GM12865 (cell line): ENCODE results near the gene B3GNT4.

Experiments used
- DNase-seq: peaks from one replicate; pipeline ENCODE4 v3.0.0; 2010; ENCODE audit warnings: low read depth
- H3K4me3 ChIP-seq: 2 replicates; pipeline ENCODE4 v1.5.1; 2011; ENCODE audit warnings: mild to moderate bottlenecking, low read depth, low read length, control low read depth
- CTCF ChIP-seq: IDR thresholded peaks from 2 replicates; pipeline ENCODE4 v1.5.1; 2011; ENCODE audit warnings: low read length, control low read depth, low read depth, inconsistent platforms; ENCODE audit not compliant: insufficient read depth; ENCODE audit errors: missing control alignments

B3GNT4 gene

GRCh38 chr12:122203301-122204166, at the start of gene B3GNT4:
Gene B3GNT4, plus strand, starts transcription at chr12:122203709. Its CDS starts 910 bp downstream, at chr12:122204619.
- DNase-seq, result no peak
- H3K4me3 ChIP-seq, result peak within 1 kb of the TSS; percentile 55
- no peak for TF ChIP-seq CTCF

- H3K4me3 ChIP-seq, result no peak overlapping the region
- no peak for DNase-seq
- TF ChIP-seq CTCF, result no peak
Measured at GRCh38 chr12:122155705-122156104, 47.8 kb upstream of the B3GNT4 start.

GRCh38 chr12:122158700-122159285, 44.7 kb upstream of the B3GNT4 start:
- TF ChIP-seq CTCF, result no peak
- H3K4me3 ChIP-seq, result no peak overlapping the region
- no peak for DNase-seq

- DNase-seq, result no peak
- H3K4me3 ChIP-seq, result no peak overlapping the region
- peak; percentile 9 for TF ChIP-seq CTCF
Measured at GRCh38 chr12:122159882-122160281, 43.6 kb upstream of the B3GNT4 start.

GRCh38 chr12:122160761-122161160, 42.7 kb upstream of the B3GNT4 start:
- no peak for TF ChIP-seq CTCF
- H3K4me3 ChIP-seq, result no peak overlapping the region
- DNase-seq, result no peak

- no peak overlapping the region for H3K4me3 ChIP-seq
- DNase-seq, result peak; percentile 33
- no peak for TF ChIP-seq CTCF
Measured at GRCh38 chr12:122161682-122162081, 41.8 kb upstream of the B3GNT4 start.
